Immature natural killer cell (primary cell): ENCODE data around the gene STK17B. TPM values are rescaled to one million over a fixed set of nuclear protein-coding genes. Genes with fewer than 3 reads are reported as not detected.

Experiments
- DNase-seq, 3 donors: peaks; one replicate each; pipeline ENCODE4 v3.0.0; 2022; ENCODE audit warnings: mixed read lengths in 1 of 3
- H3K27ac Mint-ChIP-seq, 6 donors: one replicate each; pipeline ENCODE4 v1.8.0; 2020; ENCODE audit warnings: mixed read lengths in 6 of 6, mild to moderate bottlenecking in 5 of 6, inconsistent platforms in 4 of 6, moderate library complexity in 3 of 6
- H3K27me3 Mint-ChIP-seq, 3 donors: one replicate each; pipeline ENCODE4 v1.8.0; 2020 to 2021; ENCODE audit warnings: low read depth in 3 of 3, mild to moderate bottlenecking in 3 of 3, mixed read lengths in 3 of 3, moderate library complexity in 3 of 3, inconsistent platforms in 1 of 3
- H3K36me3 Mint-ChIP-seq, 3 donors: one replicate each; pipeline ENCODE4 v1.8.0; 2020; ENCODE audit warnings: mixed read lengths in 3 of 3, inconsistent platforms in 2 of 3, mild to moderate bottlenecking in 2 of 3
- H3K4me1 Mint-ChIP-seq, 2 donors: one replicate each; pipeline ENCODE4 v1.8.0; 2020; ENCODE audit warnings: inconsistent platforms in 2 of 2, mild to moderate bottlenecking in 2 of 2, mixed read lengths in 2 of 2, moderate library complexity in 1 of 2
- H3K4me3 Mint-ChIP-seq, 5 donors: one replicate each; pipeline ENCODE4 v1.8.0; 2020; ENCODE audit warnings: mild to moderate bottlenecking in 5 of 5, mixed read lengths in 5 of 5, inconsistent platforms in 3 of 5, moderate library complexity in 3 of 5
- H3K9me3 Mint-ChIP-seq, 6 donors: one replicate each; pipeline ENCODE4 v1.8.0; 2020; ENCODE audit warnings: mild to moderate bottlenecking in 6 of 6, mixed read lengths in 6 of 6, inconsistent platforms in 4 of 6, moderate library complexity in 3 of 6
- polyA plus RNA-seq, 3 donors: library from polyadenylated mRNA; unstranded; fragments of 300-500 nt; fragmentation: Illumina TruSeq; gene quantifications; one replicate each; pipeline ENCODE4 v1.2.3, GENCODE V29; 2021

Gene STK17B
- polyA plus RNA-seq = 10 to 100 TPM; 45.8 to 68.1 (median 68.0) TPM

GRCh38 chr2:196171248-196171871, at the start of gene STK17B:
TSS of gene STK17B (minus strand) at chr2:196171578. CDS start at chr2:196163383, 8,195 bp downstream.
- Mint-ChIP-seq H3K4me3 (peak within 1 kb of the TSS; percentile 96 to 99 (median 97)), H3K27me3 (peaks cover 18 to 32% (median 28%) of the 10 kb centered on the region in 3 donors), H3K27ac (peak within 1 kb of the TSS; percentile 94 to 99 (median 97)), H3K36me3 (peaks cover 0 to 8% (median 8%) of the 10 kb centered on the region in 3 donors), H3K9me3 (no peaks in the 10 kb centered on the region), H3K4me1 (peaks cover 54 to 64% of the 10 kb centered on the region in 2 donors)
- DNase-seq = peak; percentile 92 to 95 (median 95)

- no peak overlapping the region for H3K4me3 Mint-ChIP-seq
Observed at GRCh38 chr2:196220671-196221070, 49.3 kb upstream of the STK17B start.

GRCh38 chr2:196219671-196220070, 48.3 kb upstream of the STK17B start:
- no peaks in the 10 kb centered on the region for H3K36me3 Mint-ChIP-seq
- DNase-seq = no peak
- H3K9me3 Mint-ChIP-seq = no peaks in the 10 kb centered on the region
- H3K4me3 Mint-ChIP-seq = no peak overlapping the region
- peaks cover 0 to 3% (median 3%) of the 10 kb centered on the region in 3 donors for H3K27me3 Mint-ChIP-seq
- peaks cover 3 to 12% of the 10 kb centered on the region in 2 donors for H3K4me1 Mint-ChIP-seq
- no peak overlapping the region for H3K27ac Mint-ChIP-seq

More at GRCh38 chr2:196220671-196221070, 49.3 kb upstream of the STK17B start:
- Mint-ChIP-seq H3K9me3 (no peaks in the 10 kb centered on the region), H3K27me3 (peaks cover 0 to 3% (median 3%) of the 10 kb centered on the region in 3 donors), H3K27ac (no peak overlapping the region), H3K4me1 (peaks cover 7 to 21% of the 10 kb centered on the region in 2 donors), H3K36me3 (no peaks in the 10 kb centered on the region)
- no peak for DNase-seq

- DNase-seq = no peak
- Mint-ChIP-seq H3K27me3 (peaks cover 0 to 3% (median 3%) of the 10 kb centered on the region in 3 donors), H3K36me3 (no peaks in the 10 kb centered on the region), H3K27ac (peak overlapping the region in 2 of 6 donors; percentile 21 to 35), H3K4me1 (peaks cover 4 to 5% of the 10 kb centered on the region in 2 donors), H3K9me3 (no peaks in the 10 kb centered on the region), H3K4me3 (no peak overlapping the region)
Observed at GRCh38 chr2:196218106-196218505, 46.7 kb upstream of the STK17B start.

GRCh38 chr2:196217116-196217515, 45.7 kb upstream of the STK17B start:
- Mint-ChIP-seq H3K27ac (peak overlapping the region in 1 of 6 donors; percentile 13), H3K4me3 (no peak overlapping the region), H3K36me3 (no peaks in the 10 kb centered on the region), H3K27me3 (peaks cover 0 to 3% (median 3%) of the 10 kb centered on the region in 3 donors), H3K9me3 (no peaks in the 10 kb centered on the region), H3K4me1 (peaks cover 14% of the 10 kb centered on the region in 2 donors)
- DNase-seq = no peak

GRCh38 chr2:196215376-196215775, 44.0 kb upstream of the STK17B start:
- H3K4me1 Mint-ChIP-seq = peaks cover 24 to 29% of the 10 kb centered on the region in 2 donors
- no peak overlapping the region for H3K27ac Mint-ChIP-seq
- no peaks in the 10 kb centered on the region for H3K36me3 Mint-ChIP-seq
- no peak for DNase-seq
- no peaks in the 10 kb centered on the region for H3K9me3 Mint-ChIP-seq
- H3K4me3 Mint-ChIP-seq = no peak overlapping the region
- H3K27me3 Mint-ChIP-seq = peaks cover 6 to 8% (median 7%) of the 10 kb centered on the region in 3 donors

GRCh38 chr2:196214156-196214555, 42.8 kb upstream of the STK17B start:
- no peak overlapping the region for H3K4me3 Mint-ChIP-seq
- no peak for DNase-seq
- peaks cover 0 to 2% (median 0%) of the 10 kb centered on the region in 6 donors for H3K9me3 Mint-ChIP-seq
- peak overlapping the region in 5 of 6 donors; percentile 5 to 99 (median 35) for H3K27ac Mint-ChIP-seq
- peaks cover 31 to 39% of the 10 kb centered on the region in 2 donors for H3K4me1 Mint-ChIP-seq
- no peaks in the 10 kb centered on the region for H3K36me3 Mint-ChIP-seq
- peaks cover 4 to 7% (median 6%) of the 10 kb centered on the region in 3 donors for H3K27me3 Mint-ChIP-seq

- H3K36me3 Mint-ChIP-seq = no peaks in the 10 kb centered on the region
Observed at GRCh38 chr2:196213252-196213980, 42.0 kb upstream of the STK17B start.

GRCh38 chr2:196208915-196209314, 37.5 kb upstream of the STK17B start:
- peaks cover 36 to 43% of the 10 kb centered on the region in 2 donors for H3K4me1 Mint-ChIP-seq
- no peaks in the 10 kb centered on the region for H3K36me3 Mint-ChIP-seq
- H3K27ac Mint-ChIP-seq = peak overlapping the region; percentile 1 to 90 (median 74)
- DNase-seq = no peak
- peaks cover 0 to 2% (median 0%) of the 10 kb centered on the region in 6 donors for H3K9me3 Mint-ChIP-seq
- peak overlapping the region in 2 of 5 donors; percentile 15 to 22 for H3K4me3 Mint-ChIP-seq
- peaks cover 4 to 9% (median 6%) of the 10 kb centered on the region in 3 donors for H3K27me3 Mint-ChIP-seq

More at GRCh38 chr2:196213252-196213980, 42.0 kb upstream of the STK17B start:
- Mint-ChIP-seq H3K9me3 (peaks cover 0 to 2% (median 0%) of the 10 kb centered on the region in 6 donors), H3K4me3 (no peak overlapping the region), H3K27me3 (peaks cover 6 to 7% (median 6%) of the 10 kb centered on the region in 3 donors), H3K27ac (peak overlapping the region in 3 of 6 donors; percentile 61 to 99 (median 86)), H3K4me1 (peaks cover 35 to 45% of the 10 kb centered on the region in 2 donors)
- DNase-seq = no peak

GRCh38 chr2:196206804-196207203, 35.4 kb upstream of the STK17B start:
- Mint-ChIP-seq H3K27ac (peak overlapping the region in 2 of 6 donors; percentile 0 to 47), H3K36me3 (no peaks in the 10 kb centered on the region), H3K4me1 (peaks cover 25 to 35% of the 10 kb centered on the region in 2 donors), H3K9me3 (peaks cover 0 to 2% (median 0%) of the 10 kb centered on the region in 6 donors), H3K27me3 (peaks cover 4 to 9% (median 6%) of the 10 kb centered on the region in 3 donors), H3K4me3 (no peak overlapping the region)
- no peak for DNase-seq

- DNase-seq = no peak
- H3K9me3 Mint-ChIP-seq = peaks cover 0 to 2% (median 0%) of the 10 kb centered on the region in 6 donors
- no peak overlapping the region for H3K4me3 Mint-ChIP-seq
- peak overlapping the region in 1 of 6 donors; percentile 33 for H3K27ac Mint-ChIP-seq
- peaks cover 0 to 3% (median 2%) of the 10 kb centered on the region in 3 donors for H3K27me3 Mint-ChIP-seq
- H3K36me3 Mint-ChIP-seq = no peaks in the 10 kb centered on the region
- H3K4me1 Mint-ChIP-seq = peaks cover 22 to 35% of the 10 kb centered on the region in 2 donors
Observed at GRCh38 chr2:196205881-196206435, 34.6 kb upstream of the STK17B start.

GRCh38 chr2:196205011-196205766, 33.8 kb upstream of the STK17B start:
- no peaks in the 10 kb centered on the region for H3K36me3 Mint-ChIP-seq
- peaks cover 0 to 2% (median 0%) of the 10 kb centered on the region in 6 donors for H3K9me3 Mint-ChIP-seq
- H3K4me3 Mint-ChIP-seq = no peak overlapping the region
- peaks cover 0 to 3% (median 2%) of the 10 kb centered on the region in 3 donors for H3K27me3 Mint-ChIP-seq
- peaks cover 24 to 38% of the 10 kb centered on the region in 2 donors for H3K4me1 Mint-ChIP-seq
- peak overlapping the region in 2 of 6 donors; percentile 33 to 38 for H3K27ac Mint-ChIP-seq
- DNase-seq = no peak
